ENCODE results near the gene JADE3. TPM values are rescaled to one million over a fixed set of nuclear protein-coding genes. Genes with fewer than 3 reads are reported as not detected.

The JADE3 gene
- total RNA-seq, 1 experiment from 2014 or later = 14.3 TPM

- TF ChIP-seq REST (IDR thresholded peaks at IDR 0.05; ENCODE audit: low read depth) (no peak), SP1 (IDR thresholded peaks at IDR 0.05; ENCODE audit: low read depth) (no peak), EGR1 (IDR thresholded peaks at IDR 0.05; ENCODE audit: low read depth) (no peak), ZNF274 (IDR thresholded peaks at IDR 0.05; ENCODE audit: low read depth, low read length) (no peak), EZH2 (IDR thresholded peaks at IDR 0.05) (no peak), RAD21 (IDR thresholded peaks at IDR 0.05; ENCODE audit: low read depth) (no peak), JUND (IDR thresholded peaks at IDR 0.05) (no peak), TCF7L2 (IDR thresholded peaks at IDR 0.05; ENCODE audit: borderline replicate concordance, extremely low read depth, insufficient read depth, insufficient read length) (no peak), YY1 (IDR thresholded peaks at IDR 0.05; ENCODE audit: extremely low read depth, insufficient replicate concordance, low read depth, low read length) (no peak), SIN3A (IDR thresholded peaks at IDR 0.05; ENCODE audit: low read depth) (no peak)
These were observed 166.2 kb downstream of the JADE3 start, which contains the start of gene RGN (continued) for GRCh38 chrX:47078129-47079043.

Data from HCT116 (cell line).